H9 (cell line): ENCODE results near the gene ZNF665. TPM values are rescaled to one million over a fixed set of nuclear protein-coding genes. Genes with fewer than 3 reads are reported as not detected.

Experiments
- DNase-seq: peaks from one replicate; pipeline ENCODE4 v3.0.0-alpha.2; 2017
- H2AFZ ChIP-seq: one replicate; pipeline ENCODE4 v1.6.1; 2013; ENCODE audit warnings: mild to moderate bottlenecking, low read length, control low read depth, moderate library complexity
- H2AK5ac ChIP-seq: 2 replicates; pipeline ENCODE4 v1.6.1; 2013; ENCODE audit warnings: low read length, control low read depth, mixed read lengths; ENCODE audit not compliant: insufficient read length
- H2BK120ac ChIP-seq: one replicate; pipeline ENCODE4 v1.6.1; 2013; ENCODE audit warnings: low read depth, mild to moderate bottlenecking, low read length, control low read depth, inconsistent platforms; ENCODE audit not compliant: poor library complexity, severe bottlenecking
- H2BK12ac ChIP-seq: 2 replicates; pipeline ENCODE4 v1.6.1; 2013; ENCODE audit warnings: low read length, control low read depth, mixed read lengths, low read depth; ENCODE audit not compliant: insufficient read length
- H2BK15ac ChIP-seq: 2 replicates; pipeline ENCODE4 v1.6.1; 2013; ENCODE audit warnings: low read depth, low read length, control low read depth
- H2BK20ac ChIP-seq: one replicate; pipeline ENCODE4 v1.6.1; 2013; ENCODE audit warnings: low read depth, mild to moderate bottlenecking, low read length, control low read depth, inconsistent platforms; ENCODE audit not compliant: poor library complexity, severe bottlenecking
- H2BK5ac ChIP-seq: 2 replicates; pipeline ENCODE4 v1.6.1; 2013; ENCODE audit warnings: low read length, control low read depth, mixed read lengths; ENCODE audit not compliant: insufficient read length
- H3K14ac ChIP-seq: 2 replicates; pipeline ENCODE4 v1.6.1; 2013; ENCODE audit warnings: low read length, control low read depth; ENCODE audit not compliant: insufficient read depth
- H3K18ac ChIP-seq: 2 replicates; pipeline ENCODE4 v1.6.1; 2013; ENCODE audit warnings: low read depth, mild to moderate bottlenecking, mixed read lengths, low read length, control low read depth; ENCODE audit not compliant: insufficient read length
- H3K23ac ChIP-seq: 2 replicates; pipeline ENCODE4 v1.6.1; 2013; ENCODE audit warnings: low read length, control low read depth, mixed read lengths, low read depth; ENCODE audit not compliant: insufficient read length
- H3K23me2 ChIP-seq: 2 replicates; pipeline ENCODE4 v1.6.1; 2013; ENCODE audit warnings: low read depth, mild to moderate bottlenecking, mixed read lengths, low read length, control low read depth; ENCODE audit not compliant: insufficient read length, poor library complexity, severe bottlenecking
- H3K27ac ChIP-seq: 2 replicates; pipeline ENCODE4 v1.5.1; 2013; ENCODE audit warnings: low read length, control low read depth, mixed read lengths, low read depth; ENCODE audit not compliant: insufficient read length
- H3K27me3 ChIP-seq: 2 replicates; pipeline ENCODE4 v1.6.1; 2013; ENCODE audit warnings: low read length, control low read depth, inconsistent platforms; ENCODE audit not compliant: insufficient read depth
- H3K4ac ChIP-seq: 2 replicates; pipeline ENCODE4 v1.6.1; 2013; ENCODE audit warnings: low read depth, mild to moderate bottlenecking, control low read depth, inconsistent platforms, low read length, moderate library complexity
- H3K4me1 ChIP-seq: 2 replicates; pipeline ENCODE4 v1.6.1; 2013; ENCODE audit warnings: low read length, control low read depth, inconsistent platforms; ENCODE audit not compliant: insufficient read depth
- H3K4me2 ChIP-seq: 2 replicates; pipeline ENCODE4 v1.6.1; 2013; ENCODE audit warnings: low read length, control low read depth, mixed read lengths; ENCODE audit not compliant: insufficient read length, insufficient read depth
- H3K56ac ChIP-seq: 2 replicates; pipeline ENCODE4 v1.6.1; 2013; ENCODE audit warnings: low read depth, mild to moderate bottlenecking, mixed read lengths, low read length, control low read depth; ENCODE audit not compliant: insufficient read length
- H3K79me1 ChIP-seq: 2 replicates; pipeline ENCODE4 v1.6.1; 2013; ENCODE audit warnings: low read depth, mild to moderate bottlenecking, moderate library complexity, low read length, control low read depth, inconsistent platforms; ENCODE audit not compliant: insufficient read depth, poor library complexity, severe bottlenecking
- H3K79me2 ChIP-seq: 2 replicates; pipeline ENCODE4 v1.6.1; 2013; ENCODE audit warnings: low read length, control low read depth, inconsistent platforms; ENCODE audit not compliant: insufficient read depth
- H3K9ac ChIP-seq: 2 replicates; pipeline ENCODE4 v1.6.1; 2013; ENCODE audit warnings: low read length, control low read depth, mixed read lengths; ENCODE audit not compliant: insufficient read length; ENCODE audit errors: extremely low read depth
- H3K9me3 ChIP-seq: one replicate; pipeline ENCODE4 v1.6.1; 2013; ENCODE audit warnings: low read depth, low read length, inconsistent platforms; ENCODE audit not compliant: control insufficient read depth
- H3T11ph ChIP-seq: one replicate; pipeline ENCODE4 v1.6.1; 2013; ENCODE audit warnings: mild to moderate bottlenecking, low read length, control low read depth, inconsistent platforms
- H4K20me1 ChIP-seq: one replicate; pipeline ENCODE4 v1.6.1; 2013; ENCODE audit not compliant: control insufficient read depth, insufficient read length, insufficient read depth
- H4K5ac ChIP-seq: 2 replicates; pipeline ENCODE4 v1.6.1; 2013; ENCODE audit warnings: low read depth, mild to moderate bottlenecking, mixed read lengths, low read length, control low read depth; ENCODE audit not compliant: insufficient read length
- H4K8ac ChIP-seq: replicated peaks from 2 replicates; pipeline ENCODE4 v1.6.1; 2013; ENCODE audit warnings: low read length, control low read depth, mixed read lengths, low read depth; ENCODE audit not compliant: insufficient read length
- H4K91ac ChIP-seq: 2 replicates; pipeline ENCODE4 v1.6.1; 2013; ENCODE audit warnings: low read depth, mild to moderate bottlenecking, moderate library complexity, mixed read lengths, low read length, control low read depth; ENCODE audit not compliant: insufficient read length
- H3K27ac Mint-ChIP-seq, 3 experiments: 2 replicates in 2 of 3; 3 replicates in 1 of 3; pipeline ENCODE4 v1.8.0; 2020 to 2021; ENCODE audit warnings: mixed read lengths in 3 of 3, mild to moderate bottlenecking in 1 of 3, moderate library complexity in 1 of 3
- H3K27me3 Mint-ChIP-seq: 2 replicates; pipeline ENCODE4 v1.8.0; 2021; ENCODE audit warnings: low read depth, mild to moderate bottlenecking, moderate library complexity, mixed read lengths
- H3K36me3 Mint-ChIP-seq, 3 experiments: 2 replicates in 2 of 3; 3 replicates in 1 of 3; pipeline ENCODE4 v1.8.0; 2020 to 2021; ENCODE audit warnings: low read depth in 3 of 3, mixed read lengths in 3 of 3; ENCODE audit not compliant: insufficient read depth in 1 of 3
- H3K4me1 Mint-ChIP-seq, 2 experiments: 2 replicates each; pipeline ENCODE4 v1.8.0; 2020; ENCODE audit warnings: mixed read lengths in 2 of 2
- H3K4me3 Mint-ChIP-seq, 2 experiments: 2 replicates in 1 of 2; 3 replicates in 1 of 2; pipeline ENCODE4 v1.8.0; 2020 to 2021; ENCODE audit warnings: mild to moderate bottlenecking in 2 of 2, mixed read lengths in 2 of 2, moderate library complexity in 1 of 2
- H3K9me3 Mint-ChIP-seq, 2 experiments: 2 replicates in 1 of 2; 3 replicates in 1 of 2; pipeline ENCODE4 v1.8.0; 2020; ENCODE audit warnings: mild to moderate bottlenecking in 2 of 2, mixed read lengths in 2 of 2, moderate library complexity in 1 of 2
- CTCF ChIP-seq: fragments of 200-600 bp; sonication (generic); conservative IDR thresholded peaks from 3 replicates; pipeline ENCODE4 v1.8.0; 2021; ENCODE audit warnings: antibody characterized with exemption, mild to moderate bottlenecking
- WGBS: extraction: QIAGEN DNeasy Blood & Tissue Kit; methylation state at CpG from one replicate; pipeline ENCODE4 v1.1.7; 2013; ENCODE audit warnings: missing lambda C conversion rate, low lambda C conversion rate, mixed read lengths; ENCODE audit not compliant: insufficient read length; ENCODE audit errors: extremely low coverage; 5-methylcytosine and 5-hydroxymethylcytosine counted together
- total RNA-seq: library from RNA; stranded (reverse); gene quantifications from 2 replicates; pipeline ENCODE4 v1.2.1, GENCODE V29; 2021

ZNF665 gene
- total RNA-seq, 1 experiment from 2014 or later = 3.7 TPM

- H2BK120ac ChIP-seq = no peak overlapping the region
- H3K9ac ChIP-seq = no peak overlapping the region
- no peak overlapping the region for H2BK20ac ChIP-seq
- H3K4me2 ChIP-seq = no peak overlapping the region
- no peak overlapping the region for H3K4ac ChIP-seq
- no peak overlapping the region for H2BK12ac ChIP-seq
- no peak overlapping the region for H3K27ac ChIP-seq
- no peak overlapping the region for H4K8ac ChIP-seq
- H3K27me3 ChIP-seq = no peaks in the 10 kb centered on the region
- H3K14ac ChIP-seq = no peak overlapping the region
- H3K23me2 ChIP-seq = peaks cover 12% of the 10 kb centered on the region
- H3T11ph ChIP-seq = no peak overlapping the region
- H2BK15ac ChIP-seq = no peak overlapping the region
- peaks cover 3% of the 10 kb centered on the region; the same call in 1 of the 2 replicates for H3K79me2 ChIP-seq
- Mint-ChIP-seq H3K4me3 (peak overlapping the region in 1 of 2 experiments; percentile 82; a peak in 2 of 5 replicates), H3K27ac (no peak overlapping the region), H3K36me3 (peaks cover 29 to 35% (median 33%) of the 10 kb centered on the region in 3 experiments), H3K27me3 (peaks cover 11% of the 10 kb centered on the region), H3K9me3 (peaks cover 9 to 14% of the 10 kb centered on the region in 2 experiments), H3K4me1 (peaks cover 10% of the 10 kb centered on the region in 2 experiments)
- no CpG with 5 or more reads among the region's 9 CpGs for WGBS
- no peak overlapping the region for H2AK5ac ChIP-seq
- H4K91ac ChIP-seq = no peak overlapping the region
- H3K56ac ChIP-seq = no peak overlapping the region
- no peaks in the 10 kb centered on the region for H4K20me1 ChIP-seq
- no peaks in the 10 kb centered on the region for H3K4me1 ChIP-seq
- H4K5ac ChIP-seq = no peak overlapping the region
- no peak overlapping the region for H3K23ac ChIP-seq
- no peaks in the 10 kb centered on the region for H3K9me3 ChIP-seq
- no peak overlapping the region for H2AFZ ChIP-seq
- H2BK5ac ChIP-seq = no peak overlapping the region
- TF ChIP-seq CTCF = no peak
- no peaks in the 10 kb centered on the region for H3K79me1 ChIP-seq
- H3K18ac ChIP-seq = no peak overlapping the region
- DNase-seq = no peak
Observed at GRCh38 chr19:53156850-53157249, 36.3 kb downstream of the ZNF665 start.
